HG03460 (cell line): ENCODE measurements around the gene PDE6A.
"Not testable (repeated sequence)": the region's sequence is repeated elsewhere in the genome, so short reads cannot be mapped to it uniquely, and the experiment has no call there.

Experiments used
- ATAC-seq: cut with Tn5 transposase; IDR thresholded peaks from one replicate; pipeline ENCODE4 v1.9.1; 2021; ENCODE audit not compliant: unreplicated experiment

PDE6A gene

DNA sequence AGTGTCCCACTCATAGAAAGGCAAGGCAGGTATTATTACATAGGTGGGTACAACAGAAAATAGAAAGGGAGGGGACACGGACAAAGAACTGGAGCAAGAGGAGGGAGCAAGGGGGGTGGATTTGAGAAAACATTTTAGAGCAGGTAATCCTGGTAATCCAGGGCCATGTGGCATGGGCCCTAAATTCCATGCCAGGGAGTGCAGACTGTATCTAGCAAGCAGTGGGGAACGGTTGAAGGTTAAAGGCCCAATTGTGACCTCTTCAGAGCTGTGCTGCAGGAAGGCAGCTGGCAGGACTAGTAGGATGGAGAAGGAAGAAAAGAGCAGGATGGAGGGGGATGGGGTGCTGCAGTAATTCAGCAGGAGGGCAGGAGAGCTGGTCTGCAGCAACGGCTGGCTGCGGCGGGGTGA is 75.2 kb downstream of the PDE6A start:
- ATAC-seq, result no peak

DNA sequence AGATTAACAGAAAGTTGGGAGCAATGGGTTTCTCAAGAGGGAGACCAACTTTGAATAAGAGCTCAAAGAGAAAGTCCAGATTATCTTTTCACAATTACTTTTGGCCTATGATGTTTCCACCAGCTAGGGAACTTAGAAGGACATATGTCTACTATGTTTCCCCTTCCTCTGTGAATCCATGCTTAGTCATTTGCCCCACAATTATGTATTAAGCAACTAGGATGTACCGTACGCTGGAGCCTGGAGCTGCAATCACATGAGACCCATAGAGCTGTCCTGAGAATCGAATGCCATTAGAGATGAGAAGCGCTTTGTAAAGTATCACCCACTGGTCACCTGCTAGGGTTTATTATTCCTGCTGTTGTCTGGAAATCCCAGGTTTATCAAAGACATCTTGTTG is 78.8 kb downstream of the PDE6A start:
- ATAC-seq, result no peak

DNA sequence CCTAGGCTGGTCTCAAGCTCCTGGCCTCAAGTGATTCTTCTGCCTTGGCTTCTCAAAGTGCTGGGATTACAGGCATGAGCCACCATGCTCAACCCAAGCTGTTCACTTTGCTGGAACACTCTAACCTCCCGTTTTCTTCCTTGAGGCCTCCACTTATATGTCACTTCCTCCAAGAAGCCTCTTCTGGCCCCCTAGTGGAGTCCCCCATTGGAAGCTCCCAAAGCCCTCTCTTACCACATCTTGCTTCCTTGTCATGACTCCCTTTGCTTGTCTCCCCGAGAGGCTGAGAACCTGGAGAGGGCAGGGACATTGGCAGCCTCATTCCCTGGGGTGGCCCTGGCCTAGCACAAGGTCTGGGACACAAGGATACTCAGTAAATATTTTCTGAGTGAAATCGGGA is 80.8 kb downstream of the PDE6A start:
- no peak for ATAC-seq

DNA sequence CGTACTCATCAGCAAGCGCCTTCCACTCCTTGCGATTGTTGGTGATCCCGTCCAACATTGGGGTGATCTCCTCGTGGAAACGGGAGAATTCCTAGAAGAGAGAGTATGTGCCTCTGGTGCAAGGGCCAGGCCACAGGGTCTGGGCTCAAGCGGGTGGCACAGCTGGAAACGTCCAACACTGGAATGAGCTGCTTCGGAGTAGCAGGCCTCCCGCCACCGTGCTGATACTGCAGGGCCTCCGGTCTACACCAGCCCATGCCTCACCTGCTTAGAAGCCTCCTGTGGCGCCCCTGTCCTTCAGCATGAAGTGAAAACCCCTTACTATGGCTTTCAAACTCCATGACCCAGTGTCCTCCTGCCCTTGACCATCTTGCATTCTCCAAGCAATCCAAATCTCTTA is 81.4 kb downstream of the PDE6A start:
- ATAC-seq, result no peak

DNA sequence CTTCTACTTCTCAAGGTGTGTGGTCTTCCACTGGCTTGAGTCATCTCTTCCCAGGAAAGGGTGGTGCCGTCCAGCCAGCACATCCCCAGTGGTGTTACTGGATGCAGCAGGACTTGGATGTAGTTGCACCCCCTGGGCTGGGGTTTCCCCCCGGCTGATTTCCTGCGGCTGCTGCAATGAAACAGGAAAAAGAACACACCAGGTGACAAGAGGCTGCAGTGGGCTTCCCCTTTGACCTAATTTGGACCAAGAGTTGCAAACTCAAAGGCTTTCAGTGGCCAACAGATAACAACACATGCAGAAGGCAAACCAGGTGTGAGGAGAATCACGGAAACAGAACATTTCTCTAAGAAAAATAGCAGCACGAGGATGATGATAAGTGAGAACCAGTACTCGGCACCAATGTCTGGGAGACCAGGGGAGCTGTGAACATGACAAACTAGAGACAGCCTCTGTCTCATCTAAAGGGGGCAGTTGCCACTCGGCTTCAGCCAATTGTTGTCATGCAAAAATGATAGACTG is 83.7 kb downstream of the PDE6A start:
- peak; percentile 84 for ATAC-seq

DNA sequence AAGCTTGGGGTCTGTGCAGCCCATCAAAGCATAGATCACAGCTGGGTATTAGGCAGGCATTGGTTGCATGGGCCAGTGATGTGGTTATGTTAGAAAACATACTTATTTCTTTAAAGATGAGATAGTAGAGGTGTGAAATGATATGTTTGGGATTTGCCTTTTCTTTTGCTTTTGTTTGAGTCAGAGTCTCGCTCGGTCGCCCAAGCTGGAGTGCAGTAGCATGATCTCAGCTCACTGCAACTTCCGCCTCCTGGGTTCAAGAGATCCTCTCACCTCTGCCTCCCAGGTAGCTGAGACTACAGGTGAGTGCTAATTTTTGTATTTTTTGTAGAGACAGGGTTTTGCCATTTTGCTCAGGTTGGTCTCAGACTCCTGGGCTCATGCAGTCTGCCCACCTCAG is 84.8 kb downstream of the PDE6A start:
- ATAC-seq, result no peak

DNA sequence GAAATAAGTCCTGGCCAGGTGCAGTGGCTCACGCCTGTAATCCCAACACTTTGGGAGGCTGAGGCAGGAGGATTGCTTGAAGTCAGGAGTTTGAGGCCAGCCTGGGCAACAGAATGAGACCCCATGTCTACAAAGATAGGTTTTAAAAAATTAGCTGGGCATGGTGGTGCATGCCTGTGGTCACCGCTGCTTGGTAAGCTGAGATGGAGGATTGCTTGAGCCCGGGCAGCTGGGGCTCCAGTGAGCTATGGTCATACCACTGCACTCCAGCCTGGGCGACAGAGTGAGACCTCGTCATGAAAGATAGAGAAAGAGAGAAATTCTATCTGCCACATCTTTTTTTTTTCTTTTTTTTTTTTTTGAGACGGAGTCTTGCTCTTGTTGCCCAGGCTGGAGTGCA is 86.1 kb downstream of the PDE6A start:
- ATAC-seq, result not testable (repeated sequence)

DNA sequence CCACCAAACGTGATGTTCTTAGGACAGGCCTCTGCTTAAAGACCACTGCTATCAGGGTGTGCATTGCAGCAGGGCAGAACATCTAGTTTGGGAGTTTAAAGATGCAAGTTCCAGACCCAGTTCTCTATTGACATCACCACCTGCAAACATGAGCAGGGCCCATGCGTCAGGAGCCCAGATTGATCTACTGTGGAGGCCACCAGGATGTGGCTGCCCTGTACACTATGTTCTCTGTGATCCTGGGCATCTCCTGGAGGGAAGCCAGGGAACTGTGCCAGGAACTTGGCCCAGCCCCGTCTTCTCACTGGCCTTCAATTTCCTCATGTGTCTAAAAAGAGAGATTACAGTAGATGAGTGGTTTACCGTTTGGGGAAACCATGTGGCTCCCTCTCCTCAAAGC is 87.1 kb downstream of the PDE6A start:
- ATAC-seq, result no peak

DNA sequence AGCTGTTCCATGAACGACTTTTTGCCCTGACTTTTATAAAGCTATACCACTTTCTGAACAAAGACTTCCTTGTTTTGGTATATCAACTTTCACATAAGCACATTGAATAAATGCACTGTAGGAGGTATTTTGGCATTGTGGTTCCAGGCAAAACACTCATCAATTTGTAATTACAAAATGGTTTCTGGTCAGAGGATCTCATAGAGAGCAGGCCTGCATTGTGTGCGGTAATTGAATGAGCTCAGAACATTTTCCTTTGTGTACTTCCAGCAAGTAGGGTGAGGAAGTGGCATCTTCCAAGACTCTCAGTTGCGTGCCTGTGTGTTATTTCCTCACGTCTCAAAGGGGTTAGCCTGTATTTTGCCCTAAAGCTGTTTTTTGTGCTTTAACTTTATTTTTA is 89.2 kb downstream of the PDE6A start:
- ATAC-seq, result no peak

DNA sequence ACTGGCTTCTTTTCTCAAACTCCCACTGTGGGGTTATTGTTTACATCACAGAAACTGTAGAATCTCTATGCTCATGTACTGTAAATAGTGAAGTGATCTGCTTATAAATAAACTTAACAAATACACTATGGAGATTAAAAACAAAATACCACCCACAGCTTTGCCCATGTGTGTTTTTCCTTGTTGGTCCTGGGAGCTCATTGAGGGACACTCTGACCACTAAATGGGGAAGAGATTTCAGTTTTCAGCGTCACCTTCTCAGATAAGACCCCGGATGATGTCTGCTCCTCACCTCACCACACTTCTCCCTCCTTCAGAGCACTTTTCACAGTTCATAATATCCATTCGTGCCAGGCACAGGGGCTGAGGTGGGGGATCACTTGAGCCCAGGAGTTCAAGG is 89.7 kb downstream of the PDE6A start:
- ATAC-seq, result no peak

DNA sequence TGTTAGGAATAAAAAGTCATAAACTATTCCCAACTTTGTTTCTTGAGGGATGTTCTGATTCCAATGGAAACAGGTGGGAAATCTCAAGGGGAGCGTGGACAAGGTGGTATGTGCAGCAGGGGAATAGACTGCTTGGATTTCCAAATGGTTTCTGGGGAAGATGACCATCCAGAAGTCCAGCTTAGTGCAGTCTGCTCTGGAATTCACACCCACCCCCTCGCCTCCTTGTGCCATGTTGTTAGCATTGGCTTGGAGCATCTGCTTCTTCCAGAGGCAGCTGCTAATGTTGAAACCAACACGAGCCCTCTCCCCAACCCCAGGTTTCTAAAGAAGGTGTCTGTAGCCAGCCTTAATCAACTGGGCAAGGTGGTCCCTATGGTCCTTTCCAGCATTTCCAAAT is 90.9 kb downstream of the PDE6A start:
- ATAC-seq, result no peak

DNA sequence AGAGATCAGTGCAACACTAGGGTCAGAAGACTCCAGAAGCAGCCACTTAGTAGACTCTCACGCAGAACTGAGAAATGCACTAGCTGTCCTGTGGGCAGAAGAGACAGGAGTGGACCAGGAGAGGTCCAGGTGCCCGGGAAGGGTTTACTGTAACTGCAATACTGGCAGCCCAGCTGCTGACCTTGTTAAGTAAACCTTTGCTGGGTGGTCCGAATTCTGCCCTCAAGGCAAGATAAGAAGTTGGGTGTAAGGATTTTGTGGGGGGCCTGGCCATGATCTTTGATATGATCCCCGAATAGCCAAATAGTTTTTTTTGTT is 91.3 kb downstream of the PDE6A start:
- ATAC-seq, result no peak

DNA sequence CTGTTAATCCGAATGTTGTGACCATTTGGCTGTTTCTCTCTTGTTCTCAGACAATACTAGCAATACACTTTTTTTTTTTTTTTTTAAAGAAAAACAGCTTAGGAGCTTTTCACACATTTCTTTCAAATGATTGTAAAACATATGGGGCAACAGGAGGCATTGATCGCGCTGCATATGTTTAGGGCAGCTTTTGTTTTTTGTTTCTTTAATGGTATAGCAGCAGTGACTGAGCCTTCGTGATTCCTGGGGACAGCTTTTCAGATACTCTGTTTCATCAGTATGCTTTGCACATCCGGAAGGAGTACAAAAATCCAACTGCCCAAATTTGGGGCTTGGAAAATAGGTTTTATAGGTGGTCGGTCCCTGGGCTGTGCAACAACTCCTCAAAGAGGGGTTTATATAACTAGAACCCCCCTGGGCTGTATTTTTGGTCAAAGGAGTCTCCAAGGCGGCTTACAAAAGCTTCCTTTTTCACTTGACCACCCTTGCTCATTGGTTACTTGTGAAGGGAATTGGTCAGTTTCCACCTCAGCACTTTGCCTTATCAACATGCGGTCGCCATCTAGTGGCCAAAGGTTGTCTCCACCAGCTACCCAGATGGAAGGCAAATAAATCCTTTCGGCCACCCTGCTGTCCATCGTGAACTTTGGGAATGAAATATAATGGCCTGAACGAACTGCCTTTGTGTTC is 91.8 kb downstream of the PDE6A start:
- ATAC-seq, result peak; percentile 81

DNA sequence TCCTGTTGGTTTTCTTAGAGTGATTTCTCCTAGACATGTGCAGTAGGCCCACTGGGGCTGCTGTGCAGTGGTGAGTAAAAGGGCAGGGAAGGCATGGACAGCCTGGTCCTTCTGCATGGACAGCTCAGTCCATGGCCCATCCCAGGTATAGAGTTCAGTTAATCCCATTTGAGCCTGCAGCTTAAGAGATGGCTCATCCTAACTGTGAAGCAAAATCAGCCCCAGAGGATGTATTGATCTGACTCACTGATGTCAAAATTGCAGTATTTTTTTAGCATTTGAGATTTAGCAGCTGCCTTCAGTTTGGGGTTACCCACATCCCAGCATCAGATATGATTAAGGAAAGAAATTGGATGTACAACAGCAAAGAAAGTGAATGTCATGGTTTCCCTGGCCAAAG is 93.4 kb downstream of the PDE6A start:
- no peak for ATAC-seq

DNA sequence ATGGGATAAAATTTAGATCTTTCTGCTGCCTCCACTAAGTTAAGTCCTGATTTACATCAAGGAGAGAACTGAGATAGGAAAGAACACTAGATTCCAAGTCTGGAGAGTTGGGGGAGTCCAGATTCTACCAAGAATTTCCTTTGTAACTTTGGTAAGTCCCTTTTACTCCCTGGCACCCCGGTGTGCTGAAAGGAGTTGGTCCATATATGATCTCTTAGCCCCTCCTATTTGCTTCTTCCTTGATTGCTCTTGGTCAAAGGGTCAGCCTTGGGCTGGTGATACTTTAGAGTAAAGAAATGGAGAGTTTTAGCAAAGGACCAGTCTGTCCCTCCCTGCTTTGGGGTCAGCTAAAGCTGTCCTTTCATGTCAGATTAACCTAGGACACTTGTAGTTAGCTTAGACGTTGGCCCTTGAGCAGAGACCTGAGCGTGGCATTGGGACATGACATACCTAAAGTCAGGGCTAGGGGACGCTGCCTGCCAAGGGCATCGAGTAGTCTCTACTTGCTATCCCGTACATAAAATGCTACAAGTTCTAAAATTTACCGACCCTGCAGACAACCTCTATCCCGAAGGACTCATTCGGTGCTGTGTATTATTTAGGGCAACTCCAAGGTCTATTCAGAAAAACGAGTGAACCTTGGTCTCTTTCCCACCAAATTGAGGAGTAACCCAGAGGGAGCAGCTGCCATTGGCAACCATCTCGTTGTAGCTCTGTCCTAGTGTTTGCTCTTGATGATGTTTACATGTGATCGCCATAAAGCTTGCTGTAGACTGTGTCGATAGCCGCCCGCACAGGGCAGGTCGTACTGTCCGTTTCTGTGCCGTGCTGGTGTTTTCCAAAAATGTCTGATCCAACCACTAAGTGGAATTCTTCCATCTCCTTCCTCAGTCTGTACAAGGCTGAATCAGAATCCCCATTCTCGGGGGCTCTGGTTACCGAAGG is 94.4 kb downstream of the PDE6A start:
- no peak for ATAC-seq

DNA sequence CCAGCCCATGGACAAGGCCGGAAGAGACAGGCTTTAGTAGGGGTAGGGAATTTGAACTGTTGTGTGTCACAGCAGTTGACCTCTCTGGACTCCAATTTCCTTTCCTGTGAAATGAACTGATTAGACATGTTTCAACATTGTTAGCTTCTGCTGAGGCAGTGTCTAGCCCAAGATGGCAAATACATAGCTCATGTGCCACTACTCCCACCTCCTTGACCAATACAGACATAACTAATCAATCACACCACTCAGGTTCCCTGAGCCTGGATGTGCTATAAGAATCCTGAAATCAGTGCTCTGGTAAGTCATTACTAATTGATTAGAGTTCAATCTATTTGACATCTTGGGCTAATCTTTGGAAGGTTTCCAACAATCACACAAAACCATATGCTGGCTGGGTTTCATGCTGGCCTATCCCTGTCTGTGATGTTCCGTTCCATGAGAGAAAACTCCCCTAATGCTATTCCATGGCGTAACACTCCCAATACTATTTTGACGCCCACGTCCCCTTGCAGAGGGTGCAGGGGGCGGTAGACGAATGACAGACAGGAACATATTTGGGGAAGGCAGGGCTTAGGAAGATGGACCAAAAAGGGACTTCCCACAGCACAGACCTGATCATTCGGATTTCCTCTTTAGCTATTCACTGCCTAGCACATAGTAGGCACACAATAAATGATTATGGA is 95.2 kb downstream of the PDE6A start:
- ATAC-seq, result no peak

DNA sequence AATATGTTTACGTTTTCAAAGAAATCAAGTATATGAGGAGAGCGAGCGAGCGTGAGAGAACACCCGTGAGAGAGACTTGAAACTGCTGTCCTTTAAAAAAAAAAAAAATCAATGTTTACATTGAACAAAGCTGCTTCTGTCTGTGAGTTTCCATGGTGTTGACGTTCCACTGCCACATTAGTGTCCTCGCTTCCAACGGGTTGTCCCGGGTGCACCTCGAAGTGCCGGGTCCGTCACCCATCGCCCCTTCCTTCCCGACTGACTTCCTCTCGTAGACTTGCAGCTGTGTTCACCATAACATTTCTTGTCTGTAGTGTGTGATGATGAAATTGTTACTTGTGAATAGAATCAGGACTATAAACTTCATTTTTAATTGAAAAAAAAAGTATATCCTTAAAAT is 97.0 kb downstream of the PDE6A start:
- no peak for ATAC-seq

DNA sequence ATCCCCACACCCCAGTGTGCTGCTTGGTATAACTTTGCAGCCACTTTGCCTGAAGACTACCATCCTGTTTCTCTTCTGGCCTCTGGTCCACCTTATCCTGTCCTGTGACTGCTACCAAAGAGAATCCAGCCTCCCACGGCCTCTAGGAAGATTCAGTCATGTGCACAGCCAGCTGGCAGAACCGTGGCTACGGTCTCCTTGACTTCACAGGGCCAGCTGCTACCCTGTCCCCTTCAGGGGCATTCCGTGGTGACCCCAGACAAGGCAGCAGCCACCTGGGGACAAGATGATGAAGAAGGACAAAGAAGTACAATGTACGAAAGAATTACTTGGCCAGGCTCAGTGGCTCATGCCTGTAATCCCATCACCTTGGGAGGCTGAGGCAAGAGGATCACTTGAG is 98.6 kb downstream of the PDE6A start:
- no peak for ATAC-seq

DNA sequence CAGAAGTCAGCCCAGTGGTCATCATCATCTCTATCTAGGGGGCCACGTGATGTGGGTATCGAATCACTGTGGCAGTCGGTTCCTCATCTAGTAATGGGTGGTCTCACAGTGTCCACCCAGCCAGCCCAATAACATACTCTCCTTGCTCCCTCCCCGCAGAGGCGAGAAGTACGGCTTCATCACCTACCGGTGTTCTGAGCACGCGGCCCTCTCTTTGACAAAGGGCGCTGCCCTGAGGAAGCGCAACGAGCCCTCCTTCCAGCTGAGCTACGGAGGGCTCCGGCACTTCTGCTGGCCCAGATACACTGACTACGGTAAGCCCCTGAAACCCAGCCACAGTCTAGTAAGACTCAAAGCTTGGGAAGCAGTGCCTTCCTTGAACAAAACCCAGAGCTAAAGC is 99.0 kb downstream of the PDE6A start:
- no peak for ATAC-seq

DNA sequence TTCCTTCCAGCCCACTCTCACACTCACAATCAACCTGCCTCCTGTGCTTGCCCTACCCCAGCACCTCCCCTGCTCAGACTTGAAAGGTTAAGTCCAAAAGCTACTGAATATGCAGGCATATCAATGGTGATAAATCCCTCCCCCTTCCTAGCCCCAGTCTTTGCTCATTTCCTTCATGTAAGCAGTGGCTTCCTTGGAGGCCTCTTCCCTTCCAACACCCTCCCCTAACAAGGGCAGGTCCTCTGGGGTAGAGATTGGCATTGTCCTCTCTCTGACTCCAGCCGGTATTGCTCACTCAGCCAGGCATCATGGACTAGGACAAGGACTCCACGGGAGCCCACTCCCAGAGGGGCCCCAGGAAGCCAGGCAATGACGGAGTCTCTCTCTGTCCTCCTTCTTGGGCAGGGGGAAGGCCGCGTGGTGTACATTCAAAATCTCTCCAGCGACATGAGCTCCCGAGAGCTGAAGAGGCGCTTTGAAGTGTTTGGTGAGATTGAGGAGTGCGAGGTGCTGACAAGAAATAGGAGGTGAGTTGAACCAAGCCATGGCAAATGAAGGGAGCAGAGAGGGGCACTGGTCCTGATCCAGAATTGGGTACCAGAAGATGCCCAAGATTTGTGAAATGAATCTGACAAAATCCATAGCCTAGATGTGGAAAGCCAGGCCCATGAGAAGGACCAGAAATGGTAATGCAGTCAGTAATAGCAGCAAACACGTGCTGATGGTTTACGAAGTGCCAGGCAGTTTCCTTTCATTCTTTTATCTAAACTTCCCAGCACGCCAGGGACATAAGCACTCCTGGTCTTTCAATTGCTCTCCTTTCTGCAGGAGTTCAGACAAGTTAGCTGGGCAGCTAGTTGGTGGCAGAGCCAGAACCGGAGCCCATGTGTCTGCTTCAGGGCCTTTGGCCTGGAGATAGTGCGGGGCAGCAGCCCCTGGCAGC is 102.5 kb downstream of the PDE6A start:
- ATAC-seq, result no peak
